HL-60/S4 treated with retinoic acid at 250 ng/mL for 4 days and 3 days (cell line): ENCODE data around the gene DNTT.

ENCODE experiments used
- in situ Hi-C: fragments of 300-500 bp; cut with MboI; formaldehyde crosslinking; loops from 2 replicates; pipeline ENCODE4 v1.7.0; 2022; ENCODE audit warnings: low sequenced_read_pairs

The DNTT gene

DNA sequence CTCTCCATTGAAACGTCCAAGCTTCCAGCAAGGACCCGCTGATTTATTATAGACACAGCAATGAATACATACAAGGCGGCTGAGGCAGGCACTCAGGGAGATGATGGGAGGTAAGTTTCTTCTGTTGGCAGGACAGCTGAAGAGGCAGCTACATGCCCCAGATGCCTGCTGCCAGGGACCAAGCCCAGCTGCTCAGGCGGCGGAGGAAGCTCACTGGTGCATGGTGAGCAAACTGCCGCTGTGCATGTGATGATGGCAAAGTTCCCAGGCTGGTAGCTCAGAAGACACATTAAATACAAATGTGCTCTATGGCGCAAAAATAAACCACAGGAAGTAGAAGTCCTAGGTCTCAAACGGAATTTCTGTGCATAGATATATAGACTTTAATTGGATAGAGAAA lies 2.3 kb downstream of the DNTT start:
- in situ Hi-C loops, result loop anchor here (25.0 kb wide), 1 partner anchor 269 kb away; the partner anchor contains the start of gene CCNJ

DNA sequence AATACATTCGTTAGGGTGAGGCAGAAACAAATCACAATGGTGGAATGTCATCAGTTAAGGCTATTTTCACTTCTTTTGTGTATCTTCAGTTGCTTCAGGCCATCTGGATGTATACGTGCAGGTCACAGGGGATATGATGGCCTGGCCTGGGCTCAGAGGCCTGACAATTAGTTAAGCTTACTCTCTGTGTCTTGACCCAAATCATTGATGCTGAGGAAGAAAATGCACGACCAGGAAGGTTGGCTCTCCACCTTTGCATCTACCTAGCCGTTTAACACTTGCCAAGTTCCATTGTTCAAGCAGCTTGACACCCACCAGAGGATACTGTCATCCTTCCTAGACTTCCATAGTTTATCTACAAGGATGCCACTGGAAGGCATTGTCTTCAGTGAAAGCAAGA lies 4.6 kb downstream of the DNTT start:
- in situ Hi-C loops, result loop anchor here (25.0 kb wide), 1 partner anchor 272 kb away; the partner anchor contains the start of gene CCNJ

DNA sequence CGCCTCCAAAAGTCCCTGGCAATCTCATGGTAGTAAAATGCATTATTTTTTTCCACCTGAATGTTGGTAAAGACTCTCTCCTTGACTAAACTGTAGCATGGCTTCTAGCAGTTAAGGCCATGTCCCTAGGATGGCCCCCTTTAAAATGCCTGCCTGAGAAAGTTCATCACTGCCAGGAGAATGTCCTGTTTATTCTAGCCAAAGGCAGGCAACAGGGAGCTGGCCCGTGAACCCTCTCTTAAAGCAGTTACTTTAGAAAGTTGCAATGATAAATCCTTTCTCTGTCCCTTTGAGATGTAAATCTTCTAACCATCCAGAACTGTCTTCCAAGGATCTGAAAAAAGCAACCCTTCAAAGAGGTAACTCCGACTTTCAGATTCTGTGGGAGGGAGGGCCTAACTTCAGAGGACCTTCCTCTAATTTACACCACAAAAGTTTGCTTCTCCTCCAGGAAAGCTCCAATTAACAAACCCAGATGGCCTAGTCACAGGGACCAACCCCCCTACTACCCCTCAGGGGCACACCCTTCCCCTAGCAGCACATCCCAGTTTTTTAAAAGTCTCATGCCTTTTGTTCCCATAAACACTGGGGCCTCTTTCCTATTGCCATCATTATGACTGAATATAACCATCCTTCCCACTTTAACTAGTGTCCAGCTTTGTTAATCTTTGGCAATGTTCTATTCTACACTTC lies 5.5 kb downstream of the DNTT start:
- in situ Hi-C loops, result loop anchor here (25.0 kb wide), 1 partner anchor 272 kb away; the partner anchor contains the start of gene CCNJ

DNA sequence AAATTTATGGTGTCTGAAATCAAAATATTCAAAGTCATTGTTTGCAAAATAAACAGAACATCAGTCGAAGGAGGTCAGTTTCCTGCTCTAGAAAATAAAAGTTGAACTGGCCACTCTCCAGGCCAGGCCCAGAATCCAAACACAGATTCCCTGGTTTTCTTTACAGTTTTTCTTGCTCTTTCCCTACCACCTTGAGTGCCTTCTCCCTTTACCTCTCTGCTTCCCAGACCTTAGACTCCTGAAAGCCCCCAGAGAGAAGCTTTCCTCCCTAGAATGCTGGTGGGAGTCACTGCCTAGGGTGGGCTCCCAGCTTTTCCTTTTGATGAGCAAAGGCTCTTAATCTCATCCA lies 6.1 kb downstream of the DNTT start:
- in situ Hi-C loops, result loop anchor here (25.0 kb wide), 1 partner anchor 273 kb away; the partner anchor contains the start of gene CCNJ

DNA sequence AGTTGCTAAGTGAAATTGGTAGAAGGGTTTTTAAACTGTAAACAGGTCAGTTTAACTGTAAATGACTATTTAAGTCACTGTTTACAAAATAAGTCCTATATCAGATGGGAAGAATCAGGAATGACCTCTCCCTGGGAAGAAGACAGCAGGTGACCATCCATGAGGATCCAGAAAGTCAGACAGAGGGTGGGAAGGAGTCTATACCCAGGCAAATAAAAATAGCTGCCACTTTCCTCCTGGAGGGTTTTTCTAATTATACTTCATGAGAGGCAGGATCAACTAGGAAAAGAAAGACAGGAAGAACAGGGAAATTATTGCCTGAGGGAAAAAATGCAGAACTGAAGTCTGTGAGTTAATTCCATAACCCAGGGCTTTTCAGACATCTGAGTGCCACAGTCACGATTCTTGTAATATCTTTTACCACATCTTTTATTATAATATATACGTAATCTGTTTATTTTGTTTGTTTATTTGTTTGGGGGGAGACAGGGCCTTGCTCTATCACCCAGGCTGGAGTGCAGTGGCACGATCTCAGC lies 7.0 kb downstream of the DNTT start:
- in situ Hi-C loops, result loop anchor here (25.0 kb wide), 1 partner anchor 274 kb away; the partner anchor contains the start of gene CCNJ

DNA sequence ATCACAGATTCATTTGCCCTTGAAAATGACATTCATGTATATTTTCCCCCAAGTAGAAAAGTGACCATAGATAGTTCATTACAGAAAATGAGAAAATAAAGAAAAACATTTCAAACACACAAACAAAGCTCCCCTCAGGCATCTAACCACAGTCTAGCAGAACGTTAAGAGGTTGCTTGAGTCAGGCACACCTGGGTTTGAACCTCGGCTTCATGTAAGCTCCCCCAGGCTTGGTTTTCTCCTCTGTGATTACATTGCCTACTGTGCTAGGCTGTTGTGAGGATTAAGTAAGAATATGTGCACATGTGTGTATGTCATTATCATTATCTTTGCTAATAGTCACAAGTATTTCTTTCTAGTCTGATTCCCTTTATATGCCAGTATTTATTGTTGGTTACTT lies 9.1 kb downstream of the DNTT start:
- in situ Hi-C loops, result loop anchor here (25.0 kb wide), 1 partner anchor 276 kb away; the partner anchor contains the start of gene CCNJ

DNA sequence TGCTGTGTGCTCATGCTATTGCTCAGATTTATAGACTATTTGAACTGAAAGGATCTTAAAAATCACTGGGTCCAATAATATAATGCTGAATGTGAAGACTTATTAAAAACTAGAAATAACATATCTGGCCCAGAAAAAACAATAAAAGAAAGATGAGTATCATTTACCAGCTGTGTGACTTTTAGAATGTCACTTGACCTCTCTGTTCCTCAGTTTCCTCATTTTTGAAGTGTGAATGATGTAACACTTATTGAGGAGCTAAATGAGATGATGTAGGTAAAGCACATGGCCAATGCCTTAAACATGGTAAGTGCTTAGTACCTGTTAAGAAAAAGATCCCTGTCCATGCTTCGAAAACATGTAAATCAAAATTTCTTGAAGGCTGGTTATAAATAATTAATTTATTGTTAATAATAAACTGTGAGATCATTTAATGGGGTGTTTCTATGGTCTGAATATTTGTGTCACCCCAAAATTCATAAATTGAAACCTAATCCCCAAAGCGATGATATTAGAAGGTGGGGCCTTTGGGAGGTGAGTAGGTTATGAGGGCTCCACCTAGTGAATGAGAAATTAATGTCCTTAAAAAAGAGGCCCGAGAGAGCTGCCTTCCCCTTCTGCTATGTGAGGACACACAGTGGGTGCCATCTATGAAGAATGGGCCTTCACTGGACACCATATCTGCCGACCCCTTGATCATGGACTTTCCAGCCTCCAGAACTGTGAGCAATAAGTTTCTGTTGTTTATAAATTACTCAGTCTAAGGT lies 13.0 kb downstream of the DNTT start:
- in situ Hi-C loops, result loop anchor here (25.0 kb wide), 1 partner anchor 280 kb away; the partner anchor contains the start of gene CCNJ

DNA sequence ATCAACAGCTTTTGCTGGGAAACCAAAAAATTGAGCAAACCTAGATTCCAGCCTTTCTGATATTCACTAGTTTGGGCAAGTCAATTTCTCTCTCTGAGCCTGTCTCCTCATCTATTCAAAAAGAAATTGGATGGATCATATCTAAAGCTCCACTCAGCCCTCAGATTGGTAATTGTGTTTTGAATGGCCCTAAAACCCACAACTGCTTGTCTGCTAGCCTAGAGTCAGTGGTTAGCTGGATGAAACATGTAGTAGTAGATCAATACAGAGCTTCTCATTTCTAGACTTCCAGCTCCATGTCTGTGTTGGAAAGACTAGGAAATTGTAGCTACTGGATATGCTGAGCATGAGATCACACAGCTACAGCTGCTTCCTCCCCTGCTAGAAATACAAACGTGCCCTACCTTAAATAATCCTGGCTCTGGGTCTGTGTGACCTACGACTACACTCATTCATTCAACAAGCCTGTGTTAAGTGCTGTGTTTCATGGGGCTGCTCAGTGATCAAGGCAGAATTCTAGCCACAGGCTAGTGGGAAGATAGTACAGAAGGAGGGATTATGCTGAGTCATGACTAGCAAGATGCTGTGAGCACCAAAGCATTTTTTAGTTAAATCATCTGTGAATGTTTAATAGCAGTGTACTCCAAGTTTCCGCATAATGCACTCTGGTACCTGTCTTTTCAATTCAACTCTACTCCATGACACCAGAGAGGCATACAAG lies 15.7 kb downstream of the DNTT start:
- in situ Hi-C loops, result loop anchor here (25.0 kb wide), 1 partner anchor 283 kb away; the partner anchor contains the start of gene CCNJ

DNA sequence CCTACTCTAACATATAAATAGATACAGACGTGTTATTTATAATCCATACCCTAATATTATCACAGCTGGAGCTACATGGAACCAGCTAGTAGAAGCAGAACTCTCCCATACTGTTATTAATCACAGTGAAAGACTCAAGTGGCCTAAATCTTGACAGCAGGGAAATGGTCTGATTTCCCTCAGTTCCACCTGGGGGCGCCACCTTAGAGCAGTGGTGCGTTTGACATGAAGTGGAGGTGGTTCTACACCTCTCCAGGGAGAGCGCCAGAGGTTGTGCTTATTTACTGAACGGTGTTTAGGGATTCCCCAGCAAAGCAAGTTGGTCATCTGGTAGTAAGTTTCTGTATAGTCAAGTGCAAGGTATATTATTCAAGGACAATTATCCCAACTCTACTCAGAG lies 17.6 kb downstream of the DNTT start:
- in situ Hi-C loops, result loop anchor here (25.0 kb wide), 1 partner anchor 285 kb away; the partner anchor contains the start of gene CCNJ

DNA sequence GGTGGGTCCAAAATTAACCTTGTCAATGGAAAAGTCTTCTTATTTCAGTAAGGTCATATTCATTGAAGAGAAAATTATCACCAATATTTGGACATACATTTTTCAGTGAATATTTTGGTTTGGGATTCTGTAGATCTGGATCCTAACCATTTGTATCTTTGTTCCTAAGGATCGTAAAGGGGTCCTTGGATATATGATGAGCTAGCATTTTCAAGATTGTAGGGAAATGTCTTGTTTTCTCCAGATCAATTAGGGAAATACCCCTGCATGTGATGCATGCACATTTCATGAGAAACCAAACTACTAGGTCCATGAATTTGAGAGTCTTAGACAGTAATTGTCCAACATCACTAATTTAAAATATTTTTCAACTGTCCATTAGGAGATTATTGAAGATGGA lies 18.0 kb downstream of the DNTT start:
- in situ Hi-C loops, result loop anchor here (25.0 kb wide), 1 partner anchor 285 kb away; the partner anchor contains the start of gene CCNJ

DNA sequence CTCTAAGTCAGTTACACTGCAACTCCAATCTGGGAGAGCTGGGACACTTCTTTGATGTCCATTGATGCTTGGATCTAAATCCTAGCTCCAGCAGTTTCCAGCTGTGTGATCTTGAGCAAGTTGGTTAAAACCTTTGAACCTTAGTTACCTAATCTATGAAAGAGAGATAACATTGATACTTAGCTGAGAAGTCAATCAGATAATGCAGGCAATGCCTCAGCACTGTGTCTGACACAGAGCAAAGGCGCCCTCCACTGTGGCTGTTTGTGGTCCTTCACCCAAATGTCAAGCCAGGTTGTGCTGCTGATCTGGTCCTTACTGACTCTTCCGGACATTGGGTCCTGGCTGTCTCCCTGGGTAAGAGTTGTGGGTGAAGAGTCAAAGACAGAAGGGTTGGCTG lies 20.2 kb downstream of the DNTT start:
- in situ Hi-C loops, result loop anchor here (25.0 kb wide), 1 partner anchor 287 kb away; the partner anchor contains the start of gene CCNJ

DNA sequence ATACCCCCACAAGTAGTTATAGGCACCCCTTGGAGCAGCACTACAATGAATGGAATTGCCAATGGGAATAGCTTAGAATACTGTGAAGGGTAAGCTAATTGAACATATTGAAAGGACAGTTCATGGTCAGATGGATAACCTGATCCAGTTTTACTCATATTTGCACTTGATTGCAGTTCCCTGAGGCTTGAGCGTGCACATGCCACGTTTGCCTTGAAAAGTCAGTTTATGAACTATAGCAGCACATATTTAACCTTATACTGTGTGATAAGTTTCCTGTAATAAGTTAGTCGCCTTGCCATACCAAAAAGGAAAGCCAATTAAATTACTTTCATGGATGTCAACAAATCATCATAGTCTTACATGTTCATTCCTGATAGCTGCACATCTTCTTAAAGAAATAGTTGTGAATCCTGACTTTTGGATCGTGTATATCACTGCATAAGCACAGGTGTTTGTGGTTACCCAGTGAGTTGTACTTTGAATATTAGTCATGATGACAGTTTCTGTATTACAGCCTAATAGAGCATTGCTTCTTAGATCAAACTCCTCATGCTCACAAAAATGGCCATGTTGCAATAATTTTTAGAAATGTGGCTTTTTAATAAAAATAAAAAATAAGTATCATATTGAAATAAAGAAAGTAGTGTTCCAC lies 21.6 kb downstream of the DNTT start:
- in situ Hi-C loops, result no loop called here

DNA sequence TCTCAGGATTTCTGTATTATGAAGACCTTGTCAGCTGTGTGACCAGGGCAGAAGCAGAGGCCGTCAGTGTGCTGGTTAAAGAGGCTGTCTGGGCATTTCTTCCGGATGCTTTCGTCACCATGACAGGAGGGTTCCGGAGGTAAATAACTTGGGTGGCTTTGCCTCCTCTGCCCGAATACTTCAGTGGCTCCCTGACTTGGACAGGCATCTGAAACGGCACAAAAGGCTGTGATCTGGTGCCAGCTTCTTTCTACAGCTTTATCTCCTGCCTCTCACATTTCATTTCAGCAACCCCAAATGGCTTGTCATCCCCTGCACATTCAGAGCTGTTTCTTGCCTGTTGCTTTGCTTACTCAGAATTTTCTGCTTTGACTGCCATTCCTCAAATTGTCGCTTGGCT lies 23.2 kb downstream of the DNTT start:
- in situ Hi-C loops, result no loop called here

DNA sequence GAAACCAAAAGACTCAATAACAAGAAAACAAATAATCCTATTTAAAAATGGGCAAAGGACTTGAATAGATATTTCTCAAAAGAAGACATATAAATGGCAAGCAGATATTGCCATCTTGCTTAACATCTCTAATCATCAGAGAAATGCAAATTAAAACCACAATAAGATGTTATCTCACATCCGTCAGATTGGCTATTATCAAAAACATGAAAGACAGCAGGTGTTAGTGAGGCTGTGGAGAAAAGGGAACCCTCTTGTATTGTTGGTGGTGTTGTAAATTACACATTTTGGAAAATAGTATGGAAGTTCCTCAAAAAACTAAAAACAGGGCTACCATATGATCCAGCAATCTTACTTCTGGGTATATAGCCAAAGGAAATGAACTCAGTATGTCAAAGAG lies 28.9 kb downstream of the DNTT start:
- in situ Hi-C loops, result no loop called here

DNA sequence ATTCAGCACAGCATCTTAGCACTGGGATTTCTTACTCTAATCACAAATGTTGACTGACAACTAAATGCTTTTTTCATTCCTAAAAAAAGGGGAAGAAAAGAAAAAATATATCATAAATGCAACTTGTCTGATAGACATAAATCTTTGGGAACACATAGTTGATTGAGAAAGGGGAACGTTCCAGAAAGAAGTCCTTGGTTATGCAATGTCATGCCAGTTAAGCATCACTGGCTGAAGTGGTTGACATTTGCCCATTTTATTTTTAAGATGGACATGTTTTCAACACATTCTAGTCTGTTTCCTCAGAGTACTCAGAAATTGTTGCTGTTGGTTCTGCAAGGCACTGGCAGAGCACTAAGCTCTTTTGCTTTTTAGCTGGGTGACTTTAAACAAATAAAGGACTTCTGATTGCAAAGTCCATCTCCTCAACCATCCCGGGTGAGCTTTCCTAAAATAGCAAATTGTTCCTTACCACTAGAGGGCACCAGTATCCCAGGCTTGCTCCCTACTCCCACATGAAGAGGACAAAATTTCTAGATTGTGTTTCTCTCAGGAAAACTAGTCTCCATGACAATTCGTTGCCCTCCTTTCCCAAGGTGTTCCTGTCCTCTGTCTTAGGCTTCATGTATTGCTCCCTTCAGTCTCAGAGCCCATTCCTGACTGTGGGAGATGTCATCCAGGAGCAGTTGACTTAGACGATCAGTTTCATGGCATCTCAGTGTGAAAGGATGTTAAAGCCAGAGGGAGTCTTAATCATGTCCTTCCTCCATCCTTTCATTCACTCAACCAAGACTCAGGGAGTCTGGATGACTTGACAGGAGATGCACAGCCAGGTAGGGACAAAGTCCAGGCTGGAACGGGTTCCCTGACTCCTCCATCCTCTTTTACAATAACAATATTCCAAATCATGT lies 30.6 kb downstream of the DNTT start:
- in situ Hi-C loops, result no loop called here

DNA sequence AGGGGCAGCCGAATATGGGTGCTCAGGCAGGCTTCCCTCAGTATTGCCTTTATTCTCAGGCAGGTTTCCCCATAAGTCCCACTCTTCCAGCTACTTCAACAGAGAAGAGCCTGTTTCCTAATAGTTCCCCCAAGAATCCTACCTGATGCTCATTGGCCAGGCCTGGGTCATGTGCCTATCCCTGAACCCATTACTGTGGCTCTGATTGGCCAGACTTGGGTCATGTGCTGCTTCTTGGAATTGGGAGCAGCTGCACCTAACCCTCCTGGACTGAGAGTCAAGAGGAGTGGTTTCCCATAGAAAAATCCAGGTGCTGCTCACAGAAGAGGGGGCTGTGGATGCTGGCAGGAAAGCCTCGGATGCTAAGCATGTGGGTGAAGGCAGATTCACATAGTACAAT lies 32.9 kb downstream of the DNTT start:
- in situ Hi-C loops, result no loop called here

DNA sequence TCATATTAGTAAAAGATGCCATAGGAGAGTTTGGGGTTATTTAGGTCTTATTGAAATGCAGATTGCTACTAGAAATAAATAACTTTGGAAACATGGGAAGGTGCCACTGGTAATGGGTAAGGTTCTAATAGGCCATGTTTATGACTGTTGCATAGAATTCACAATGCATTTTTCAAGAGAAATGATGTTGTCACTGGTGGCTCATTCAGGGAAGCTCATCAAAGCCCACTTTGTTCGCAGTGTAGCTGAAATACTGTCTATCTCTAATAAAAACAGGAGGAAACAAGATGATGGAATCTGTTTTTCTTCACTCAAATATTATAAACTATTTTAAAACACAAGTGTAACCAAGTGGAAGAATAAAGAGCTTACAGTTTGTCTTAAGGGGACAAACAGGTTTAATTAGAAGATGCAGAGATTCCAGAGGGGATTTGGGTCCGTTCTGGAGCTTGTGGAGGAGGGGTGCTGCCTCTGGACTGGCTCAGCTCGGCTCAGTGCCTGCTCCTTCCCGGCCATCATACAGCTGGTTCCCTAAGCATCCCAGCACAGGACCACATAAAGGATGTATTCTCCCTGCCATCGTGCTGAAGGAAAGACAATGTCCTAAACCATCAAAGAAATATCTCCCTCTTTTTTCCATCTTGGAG lies 34.2 kb downstream of the DNTT start:
- in situ Hi-C loops, result no loop called here

DNA sequence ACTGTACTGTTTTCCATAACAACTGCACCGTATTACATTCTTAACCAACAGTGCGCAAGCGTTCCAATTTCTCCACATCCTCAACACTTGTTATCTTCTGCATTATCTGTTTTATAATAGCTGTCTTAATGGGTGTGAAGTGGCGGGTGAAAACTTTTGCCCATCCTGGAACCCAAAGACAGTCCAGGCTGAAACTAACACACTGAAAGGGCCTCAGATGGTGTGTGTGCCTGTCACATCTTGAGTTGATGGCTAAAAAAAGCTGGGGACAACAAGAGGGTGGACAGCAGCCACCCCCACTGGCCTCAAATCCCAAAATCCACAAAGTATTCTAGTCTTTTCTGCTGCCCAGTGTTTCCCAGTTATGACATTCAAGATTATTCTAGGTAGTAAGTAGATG lies 35.1 kb downstream of the DNTT start:
- in situ Hi-C loops, result no loop called here
